ENCODE results near the gene MYH13. TPM values are rescaled to one million over a fixed set of nuclear protein-coding genes. Genes with fewer than 3 reads are reported as not detected.
A peak's percentile ranks its signal among the peaks of the same experiment; 100 is the strongest.

Gene MYH13
- total RNA-seq, 6 experiments from 2014 or later: not detected

DNA sequence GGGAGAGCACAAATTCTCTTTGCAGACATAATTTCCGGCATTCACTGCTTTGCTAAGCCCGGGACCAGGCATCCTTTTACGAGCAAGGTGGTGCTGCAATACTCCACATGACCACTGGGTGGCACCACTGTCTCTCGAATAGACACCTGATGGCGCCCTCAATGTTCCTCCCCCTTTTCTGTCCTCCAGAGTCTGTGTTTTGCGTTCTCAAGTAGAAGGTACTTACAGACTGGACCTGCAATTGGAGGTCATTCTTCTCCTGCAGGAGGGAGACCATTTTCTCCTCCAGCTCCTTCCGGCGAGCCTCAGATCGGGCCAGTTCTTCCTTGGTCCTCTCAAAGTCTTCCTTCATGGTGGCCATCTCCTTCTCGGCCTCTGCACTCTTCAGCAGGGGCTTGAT, 45.2 kb downstream of the MYH13 start:
- Mint-ChIP-seq H3K27me3 (ENCODE audit: insufficient read depth) (peaks cover 13% of the 10 kb centered on the region), H3K4me3 (no peak overlapping the region), H3K36me3 (ENCODE audit: low read depth) (no peaks in the 10 kb centered on the region)

DNA sequence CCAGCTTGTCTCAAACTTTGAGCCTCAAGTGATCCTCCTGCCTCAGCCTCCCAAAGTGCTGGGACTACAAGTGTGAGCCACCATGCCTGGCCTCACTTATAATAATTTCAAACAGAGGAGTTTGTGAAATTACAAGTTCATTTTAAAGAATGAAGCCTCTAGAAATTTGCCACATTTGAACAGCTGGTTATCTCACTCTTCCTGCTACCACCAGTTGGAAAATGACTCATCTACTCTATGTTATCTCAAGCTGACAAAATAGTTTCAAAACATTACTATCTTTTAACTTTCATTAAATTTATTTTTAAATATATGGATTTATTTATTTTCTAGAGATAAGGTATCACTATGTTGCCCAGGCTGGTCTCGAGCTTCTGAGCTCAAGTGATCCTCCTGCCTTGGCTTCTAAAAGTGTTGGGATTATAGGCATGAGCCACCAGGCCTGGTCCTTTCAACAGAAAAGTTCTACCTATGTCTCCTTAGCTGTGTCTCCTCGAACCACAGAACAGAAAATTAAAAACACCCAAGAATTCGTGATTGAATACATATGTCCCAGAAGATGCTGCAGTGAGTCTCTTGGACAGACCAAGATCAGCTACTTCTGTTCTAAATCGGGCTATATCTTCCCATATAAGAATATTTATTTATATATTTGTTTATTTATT, 47.6 kb downstream of the MYH13 start:
- no peaks in the 10 kb centered on the region for H3K4me1 Mint-ChIP-seq (ENCODE audit: low read depth)

More for the DNA sequence above, 45.2 kb downstream of the MYH13 start:
- no peaks in the 10 kb centered on the region for H3K9me3 Mint-ChIP-seq
- DNase-seq: peak; percentile 70
- TF ChIP-seq, protein P1, sequence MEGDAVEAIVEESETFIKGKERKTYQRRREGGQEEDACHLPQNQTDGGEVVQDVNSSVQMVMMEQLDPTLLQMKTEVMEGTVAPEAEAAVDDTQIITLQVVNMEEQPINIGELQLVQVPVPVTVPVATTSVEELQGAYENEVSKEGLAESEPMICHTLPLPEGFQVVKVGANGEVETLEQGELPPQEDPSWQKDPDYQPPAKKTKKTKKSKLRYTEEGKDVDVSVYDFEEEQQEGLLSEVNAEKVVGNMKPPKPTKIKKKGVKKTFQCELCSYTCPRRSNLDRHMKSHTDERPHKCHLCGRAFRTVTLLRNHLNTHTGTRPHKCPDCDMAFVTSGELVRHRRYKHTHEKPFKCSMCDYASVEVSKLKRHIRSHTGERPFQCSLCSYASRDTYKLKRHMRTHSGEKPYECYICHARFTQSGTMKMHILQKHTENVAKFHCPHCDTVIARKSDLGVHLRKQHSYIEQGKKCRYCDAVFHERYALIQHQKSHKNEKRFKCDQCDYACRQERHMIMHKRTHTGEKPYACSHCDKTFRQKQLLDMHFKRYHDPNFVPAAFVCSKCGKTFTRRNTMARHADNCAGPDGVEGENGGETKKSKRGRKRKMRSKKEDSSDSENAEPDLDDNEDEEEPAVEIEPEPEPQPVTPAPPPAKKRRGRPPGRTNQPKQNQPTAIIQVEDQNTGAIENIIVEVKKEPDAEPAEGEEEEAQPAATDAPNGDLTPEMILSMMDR (IDR thresholded peaks at IDR 0.05): peak; percentile 98
- no peak overlapping the region for H3K27ac Mint-ChIP-seq
- H3K4me1 Mint-ChIP-seq (ENCODE audit: low read depth): no peaks in the 10 kb centered on the region

DNA sequence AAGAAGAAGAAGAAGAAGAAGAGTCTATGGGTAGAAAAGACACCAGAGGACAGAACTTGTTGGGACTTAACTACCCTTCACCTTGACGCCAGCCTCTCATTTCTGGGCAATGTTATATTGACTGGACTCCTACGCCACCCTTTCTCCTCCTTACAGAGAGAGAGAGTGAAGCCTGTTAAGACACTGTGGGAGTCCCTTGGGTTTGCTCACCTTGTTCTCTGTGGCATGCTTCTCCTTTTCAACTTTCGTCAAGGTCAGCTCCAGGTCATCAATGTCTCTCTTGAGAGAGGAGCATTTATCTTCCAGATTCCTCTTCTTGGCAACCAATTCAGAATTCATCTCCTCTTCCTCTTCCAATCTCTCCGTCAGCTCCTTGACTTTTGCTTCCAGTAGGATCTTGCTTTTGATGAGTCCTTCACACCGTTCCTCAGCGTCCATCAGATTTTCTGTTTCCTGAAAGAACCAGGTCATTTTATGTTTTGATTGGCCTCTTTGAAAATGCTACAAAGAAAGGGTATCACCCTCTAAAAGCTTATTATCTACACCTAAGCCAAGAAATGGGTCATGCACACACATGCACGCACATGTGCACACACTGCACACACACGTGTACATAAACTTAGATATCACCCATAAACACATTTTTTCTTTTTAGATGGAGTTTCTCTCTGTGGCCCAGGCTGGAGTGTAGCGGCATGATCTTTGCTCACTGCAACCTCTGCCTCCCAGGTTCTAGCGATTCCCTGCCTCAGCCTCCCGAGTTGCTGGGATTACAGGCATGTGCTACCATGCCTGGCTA, 48.8 kb downstream of the MYH13 start:
- no peaks in the 10 kb centered on the region for H3K36me3 Mint-ChIP-seq (ENCODE audit: low read depth)
- no peaks in the 10 kb centered on the region for H3K4me1 Mint-ChIP-seq (ENCODE audit: low read depth)
- H3K27me3 Mint-ChIP-seq (ENCODE audit: insufficient read depth): peaks cover 14% of the 10 kb centered on the region; the same call in 1 of the 2 replicates
- H3K4me3 Mint-ChIP-seq: no peak overlapping the region
- DNase-seq: no peak
- no peak overlapping the region for H3K27ac Mint-ChIP-seq
- TF ChIP-seq, protein P1 (IDR thresholded peaks at IDR 0.05): no peak
- no peaks in the 10 kb centered on the region for H3K9me3 Mint-ChIP-seq

More for the DNA sequence above, 47.6 kb downstream of the MYH13 start:
- TF ChIP-seq, protein P1 (IDR thresholded peaks at IDR 0.05): no peak
- Mint-ChIP-seq H3K36me3 (ENCODE audit: low read depth) (no peaks in the 10 kb centered on the region), H3K27me3 (ENCODE audit: insufficient read depth) (peaks cover 14% of the 10 kb centered on the region), H3K9me3 (no peaks in the 10 kb centered on the region), H3K27ac (no peak overlapping the region), H3K4me3 (no peak overlapping the region)
- DNase-seq: no peak

DNA sequence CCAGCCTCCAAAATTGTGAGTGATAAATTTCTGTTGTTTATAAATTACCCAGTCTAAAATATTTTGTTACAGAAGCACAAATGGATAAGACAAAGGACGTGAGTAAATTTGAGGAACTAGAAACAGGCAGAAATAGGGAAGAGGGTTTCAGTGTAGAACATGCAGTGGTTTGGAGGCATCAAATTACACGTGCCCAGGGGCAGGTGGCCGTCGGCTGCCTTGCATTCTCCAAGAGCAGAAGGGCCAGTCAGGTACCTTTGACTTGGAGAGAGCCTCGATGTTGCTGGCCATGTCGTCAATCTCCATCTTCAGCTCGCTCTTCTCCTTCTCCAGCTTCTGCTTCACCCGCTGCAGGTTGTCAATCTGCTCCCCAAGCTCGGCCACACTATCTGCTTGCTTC, 54.3 kb downstream of the MYH13 start:
- H3K27me3 Mint-ChIP-seq (ENCODE audit: insufficient read depth): peaks cover 13% of the 10 kb centered on the region; the same call in 1 of the 2 replicates
- H3K4me3 Mint-ChIP-seq: no peak overlapping the region
- H3K4me1 Mint-ChIP-seq (ENCODE audit: low read depth): peaks cover 7% of the 10 kb centered on the region; the same call in 1 of the 2 replicates
- no peaks in the 10 kb centered on the region for H3K9me3 Mint-ChIP-seq
- TF ChIP-seq, protein P1 (IDR thresholded peaks at IDR 0.05): no peak
- H3K27ac Mint-ChIP-seq: no peak overlapping the region
- no peaks in the 10 kb centered on the region for H3K36me3 Mint-ChIP-seq (ENCODE audit: low read depth)
- no peak for DNase-seq

DNA sequence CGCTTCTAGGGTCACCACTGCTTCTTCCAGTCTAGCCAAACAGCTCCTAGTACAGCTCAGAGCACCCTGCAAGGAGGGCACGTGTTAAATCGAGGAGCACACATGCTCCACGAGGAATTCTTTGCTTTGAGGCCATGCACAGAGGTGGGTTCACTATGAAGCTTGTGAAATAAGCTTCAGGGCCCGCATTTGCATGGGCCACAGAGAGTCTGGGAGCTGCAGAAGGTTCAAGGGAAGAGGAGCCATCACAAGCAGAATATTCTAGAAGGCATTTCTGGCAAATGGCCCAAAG, 55.3 kb downstream of the MYH13 start:
- TF ChIP-seq, protein P1 (IDR thresholded peaks at IDR 0.05): peak; percentile 43; the same call in 1 of the 2 replicates
- H3K9me3 Mint-ChIP-seq: no peaks in the 10 kb centered on the region
- no peak for DNase-seq
- H3K27me3 Mint-ChIP-seq (ENCODE audit: insufficient read depth): peaks cover 10% of the 10 kb centered on the region; the same call in 1 of the 2 replicates
- no peak overlapping the region for H3K27ac Mint-ChIP-seq
- peaks cover 7% of the 10 kb centered on the region; the same call in 1 of the 2 replicates for H3K4me1 Mint-ChIP-seq (ENCODE audit: low read depth)
- no peaks in the 10 kb centered on the region for H3K36me3 Mint-ChIP-seq (ENCODE audit: low read depth)
- H3K4me3 Mint-ChIP-seq: no peak overlapping the region
